ENCODE results near the gene ZBTB21. TPM values are rescaled to one million over a fixed set of nuclear protein-coding genes. Genes with fewer than 3 reads are reported as not detected.

The ZBTB21 gene
- total and polyA plus RNA-seq, 2 of the 8 experiments (the other 6 are each of a cell fraction or from before 2014, with no cell fraction given): 3.9 to 17.8 TPM

DNA sequence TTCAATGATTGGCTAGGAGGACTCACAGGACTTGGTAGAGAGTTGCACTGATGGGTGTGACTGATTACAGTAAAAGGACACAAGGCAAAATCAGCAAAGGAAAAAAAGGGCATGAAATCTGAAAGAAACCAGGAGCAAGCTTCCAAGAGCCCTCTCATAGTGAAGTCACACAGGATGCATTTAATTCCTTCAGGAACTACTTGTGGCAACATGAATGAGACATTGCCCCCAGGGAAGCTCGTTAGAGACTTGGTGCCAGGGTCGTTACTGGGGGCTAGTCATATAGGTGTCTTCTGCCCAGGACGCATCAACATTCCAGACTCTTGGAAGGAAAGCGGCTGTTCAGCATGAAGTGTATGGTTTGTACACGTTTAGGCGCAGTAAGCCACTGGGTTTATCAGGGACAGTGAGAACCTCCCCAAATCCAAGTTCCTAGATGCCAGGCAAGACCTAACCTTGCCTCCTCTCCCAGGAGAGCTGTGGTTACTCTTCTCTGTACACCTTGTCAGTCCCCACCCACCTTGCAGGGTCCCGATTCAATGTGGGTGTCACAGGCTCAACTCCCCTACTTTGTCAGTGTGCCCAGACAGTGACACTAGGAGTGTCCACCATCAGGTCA, 30.3 kb downstream of the ZBTB21 start:
- Histone ChIP-seq H2AFZ (ENCODE audit: low read length) (no peak overlapping the region), H4K5ac (ENCODE audit: insufficient read length, low read depth, low read length) (no peak overlapping the region), H2BK15ac (ENCODE audit: low read length) (no peak overlapping the region), H4K8ac (ENCODE audit: extremely low read depth, insufficient read depth, low read length) (no peak overlapping the region), H3K4me1 (replicated peaks in 1 of 4; ENCODE audit: control insufficient read depth in 3 of 4, insufficient read depth in 4 of 4, low read length in 3 of 4) (no peaks in the 10 kb centered on the region; a peak in 1 of 7 replicates), H3K27me3 (replicated peaks in 1 of 4; ENCODE audit: control insufficient read depth in 3 of 4, extremely low read depth in 1 of 4, insufficient read depth in 3 of 4, low read length in 3 of 4) (no peaks in the 10 kb centered on the region), H3K79me1 (ENCODE audit: low read depth, low read length) (no peaks in the 10 kb centered on the region), H3K14ac (ENCODE audit: insufficient read length) (no peak overlapping the region), H4K91ac (replicated peaks; ENCODE audit: insufficient read length, low read length) (no peak overlapping the region), H3K79me2 (ENCODE audit: control insufficient read depth in 1 of 2, insufficient read depth in 2 of 2, low read length in 2 of 2) (no peaks in the 10 kb centered on the region), H3K9me3 (ENCODE audit: insufficient read depth in 2 of 2, low read depth in 1 of 2, low read length in 1 of 2) (peaks cover 0 to 7% of the 10 kb centered on the region in 2 experiments; a peak in 2 of 4 replicates), H3K4me2 (ENCODE audit: insufficient read depth in 1 of 2, low read depth in 2 of 2, low read length in 2 of 2) (no peak overlapping the region), H2BK12ac (ENCODE audit: low read depth, low read length) (no peak overlapping the region), H3K9ac (replicated peaks in 1 of 4; ENCODE audit: extremely low read depth in 1 of 4, low read depth in 3 of 4, low read length in 3 of 4) (no peak overlapping the region), H4K20me1 (replicated peaks in 1 of 2; ENCODE audit: control insufficient read depth in 1 of 2, insufficient read depth in 2 of 2, low read length in 2 of 2) (no peaks in the 10 kb centered on the region), H3K4ac (replicated peaks; ENCODE audit: insufficient read length, low read depth, low read length) (no peak overlapping the region), H2BK5ac (ENCODE audit: low read depth, low read length) (no peak overlapping the region), H2BK20ac (ENCODE audit: low read length) (no peak overlapping the region), H2BK120ac (replicated peaks; ENCODE audit: low read depth, low read length) (no peak overlapping the region), H3K56ac (replicated peaks; ENCODE audit: insufficient read length, low read depth, low read length) (no peak overlapping the region), H3K18ac (ENCODE audit: extremely low read depth, low read length) (no peak overlapping the region), H3K4me3 (ENCODE audit: extremely low read depth in 1 of 4, insufficient read depth in 2 of 4, low read depth in 3 of 4, low read length in 4 of 4) (no peak overlapping the region), H3K36me3 (ENCODE audit: control insufficient read depth in 2 of 4, insufficient read depth in 4 of 4, low read length in 3 of 4) (no peaks in the 10 kb centered on the region), H3K23ac (ENCODE audit: insufficient read length) (no peak overlapping the region), H3K27ac (ENCODE audit: low read depth, low read length) (no peak overlapping the region), H3K23me2 (ENCODE audit: low read depth, low read length) (no peaks in the 10 kb centered on the region), H2AK5ac (ENCODE audit: low read depth, low read length) (no peak overlapping the region)
- CTCF ChIA-PET (ENCODE audit: partially characterized antibody): no interaction called here
- no peak for FAIRE-seq
- 95% methylated on average over 7 of the region's 7 CpGs; no CpG with 5 or more reads in 1 of the 2 experiments for WGBS, 2 experiments (ENCODE audit: extremely low coverage in 1 of 2, insufficient coverage in 1 of 2, insufficient read length in 1 of 2, insufficient replicate concordance in 2 of 2, low coverage in 1 of 2, low lambda C conversion rate in 2 of 2, missing lambda C conversion rate in 1 of 2)
- no peak for TF ChIP-seq KDM5A (IDR thresholded peaks at IDR 0.05; ENCODE audit: low read length)
- TF ChIP-seq SP4 (IDR thresholded peaks at IDR 0.05; ENCODE audit: low read length): no peak
- TF ChIP-seq SIN3A (conservative IDR thresholded peaks at IDR 0.05 in 1 of 2, IDR thresholded peaks at IDR 0.05 in 1 of 2; ENCODE audit: low read depth in 1 of 2, low read length in 2 of 2): no peak
- TF ChIP-seq SRF (IDR thresholded peaks at IDR 0.05; ENCODE audit: low read depth, low read length): no peak
- TF ChIP-seq BCL11A (IDR thresholded peaks at IDR 0.05; ENCODE audit: low read depth in 2 of 2, low read length in 2 of 2): no peak
- no peak for TF ChIP-seq SIRT6 (IDR thresholded peaks at IDR 0.05; ENCODE audit: low read length)
- DNase-seq (ENCODE audit: low read depth in 1 of 2, low spot score in 2 of 2): peak in 1 of 2 experiments; percentile 17
- POLR2A ChIA-PET (ENCODE audit: partially characterized antibody): no interaction called here
